Endothelial cell of umbilical vein (primary cell): Measurements from ENCODE around the gene GLRA1. TPM values are rescaled to one million over a fixed set of nuclear protein-coding genes. Genes with fewer than 3 reads are reported as not detected.

Experiments used
- BruUV-seq: library from RNA; stranded (reverse); fragments of 400-500 nt; replicated peaks from 2 replicates; lab custom pipeline; 2021; lab: Mats Ljungman, UMichigan
- CTCF ChIA-PET: fragments of 300-600, 350-600 bp; sonication (Branson Sonifier 250); formaldehyde crosslinking; loops from one replicate; lab custom pipeline; 2021; ENCODE audit warnings: antibody characterized with exemption, inconsistent platforms; lab: Charles Lee
- POLR2A ChIA-PET: fragments of 300-600, 350-600 bp; sonication (Branson Sonifier 250); formaldehyde crosslinking; loops from one replicate; lab custom pipeline; 2021; ENCODE audit warnings: antibody characterized with exemption, inconsistent platforms; lab: Charles Lee
- DNase-seq: peaks from one replicate; pipeline ENCODE4 v3.0.0-alpha.2; 2011; ENCODE audit warnings: low read depth, low spot score
- FAIRE-seq: peaks from 2 replicates; lab custom pipeline; 2011; peaks lifted over from hg19 to GRCh38; lab: Jason Lieb, UNC
- H2AFZ ChIP-seq: 2 replicates; pipeline ENCODE4 v1.6.0; 2012; ENCODE audit warnings: low read depth, low read length, control low read depth, inconsistent platforms
- H3K27ac ChIP-seq: 2 replicates; pipeline ENCODE4 v1.5.1; 2011; ENCODE audit warnings: low read depth, mild to moderate bottlenecking, control low read depth, low read length, moderate library complexity; ENCODE audit not compliant: insufficient read depth
- H3K27me3 ChIP-seq, 2 experiments: 2 replicates each; pipeline versions ENCODE4 v1.6.0 to v1.6.1; 2011; ENCODE audit warnings: low read length in 2 of 2, mixed read lengths in 1 of 2; ENCODE audit not compliant: control insufficient read depth in 2 of 2, insufficient read depth in 2 of 2
- H3K36me3 ChIP-seq, 2 experiments: 2 replicates in 1 of 2; 3 replicates in 1 of 2; pipeline ENCODE4 v1.5.1; 2011; ENCODE audit warnings: low read length in 2 of 2, mild to moderate bottlenecking in 1 of 2, moderate library complexity in 1 of 2; ENCODE audit not compliant: control insufficient read depth in 2 of 2, insufficient read depth in 2 of 2; ENCODE audit errors: extremely low read depth in 1 of 2
- H3K4me1 ChIP-seq: 3 replicates; pipeline ENCODE4 v1.5.1; 2011; ENCODE audit warnings: mild to moderate bottlenecking, low read length; ENCODE audit not compliant: control insufficient read depth, insufficient read depth; ENCODE audit errors: extremely low read depth
- H3K4me2 ChIP-seq: 2 replicates; pipeline ENCODE4 v1.6.1; 2011; ENCODE audit warnings: low read length, control low read depth, mixed read lengths; ENCODE audit not compliant: insufficient read depth
- H3K4me3 ChIP-seq, 3 experiments: fragments of 200-600 bp in 1 of 3; sonication (generic), shearing (Covaris generic) in 1 of 3; replicated peaks in 1 of 3; 2 replicates each; pipeline ENCODE4 v1.5.1; 2011 to 2016; ENCODE audit warnings: control low read depth in 3 of 3, low read length in 3 of 3, mild to moderate bottlenecking in 2 of 3, inconsistent platforms in 1 of 3, low read depth in 1 of 3, moderate library complexity in 1 of 3; ENCODE audit not compliant: insufficient read depth in 1 of 3
- H3K79me2 ChIP-seq: 2 replicates; pipeline ENCODE4 v1.6.0; 2012; ENCODE audit warnings: low read length, inconsistent platforms; ENCODE audit not compliant: control insufficient read depth, insufficient read depth
- H3K9ac ChIP-seq: replicated peaks from 2 replicates; pipeline ENCODE3; 2011; ENCODE audit warnings: low read length, control low read depth; ENCODE audit not compliant: insufficient read depth; ENCODE audit errors: extremely low read depth
- H3K9me1 ChIP-seq: replicated peaks from 3 replicates; pipeline ENCODE4 v1.6.0; 2011; ENCODE audit warnings: mild to moderate bottlenecking, low read length; ENCODE audit not compliant: control insufficient read depth, insufficient read depth; ENCODE audit errors: extremely low read depth
- H3K9me3 ChIP-seq: replicated peaks from 2 replicates; pipeline ENCODE4 v1.5.1; 2012; ENCODE audit warnings: low read length, inconsistent platforms; ENCODE audit not compliant: control insufficient read depth, insufficient read depth
- H4K20me1 ChIP-seq: replicated peaks from 2 replicates; pipeline ENCODE3; 2011; ENCODE audit warnings: mild to moderate bottlenecking, low read length; ENCODE audit not compliant: control insufficient read depth, insufficient read depth; ENCODE audit errors: extremely low read depth
- CTCF ChIP-seq, 2 donors: IDR thresholded peaks; 1 replicate in 1 of 2; 2 replicates in 1 of 2; pipeline ENCODE4 v1.5.1; 2011; ENCODE audit warnings: low read length in 2 of 2, mild to moderate bottlenecking in 2 of 2, moderate library complexity in 2 of 2, control low read depth in 1 of 2, inconsistent platforms in 1 of 2, low read depth in 1 of 2; ENCODE audit not compliant: insufficient read depth in 1 of 2; ENCODE audit errors: extremely low read depth in 1 of 2
- FOS ChIP-seq: IDR thresholded peaks from 2 replicates; pipeline ENCODE4 v1.6.1; 2011; ENCODE audit warnings: mild to moderate bottlenecking, low read length, moderate library complexity, borderline replicate concordance; ENCODE audit not compliant: insufficient read depth
- GATA2 ChIP-seq: IDR thresholded peaks from 2 replicates; pipeline ENCODE4 v1.7.0; 2011; ENCODE audit warnings: low read depth, mild to moderate bottlenecking, moderate library complexity, mixed read lengths, low read length; ENCODE audit not compliant: insufficient read length, insufficient read depth
- JUN ChIP-seq: IDR thresholded peaks from 2 replicates; pipeline ENCODE4 v1.6.1; 2011; ENCODE audit warnings: borderline replicate concordance, low read depth; ENCODE audit not compliant: insufficient read length, insufficient read depth
- MAX ChIP-seq: IDR thresholded peaks from 2 replicates; pipeline ENCODE4 v1.6.1; 2011; ENCODE audit not compliant: insufficient read depth, insufficient read length
- MYC ChIP-seq: IDR thresholded peaks from one replicate; pipeline ENCODE4 v1.6.1; 2011; ENCODE audit warnings: mild to moderate bottlenecking, low read depth, low read length
- POLR2AphosphoS5 ChIP-seq: IDR thresholded peaks from 2 replicates; pipeline ENCODE4 v1.6.1; 2012; ENCODE audit warnings: low read depth, mild to moderate bottlenecking, control low read depth, low read length, moderate library complexity; ENCODE audit not compliant: insufficient read depth
- dilution Hi-C: fragments of 300-500 bp; cut with MboI; formaldehyde crosslinking; loops from one replicate; pipeline ENCODE4 v1.15.0; 2019; ENCODE audit warnings: low sequenced_read_pairs; ENCODE audit not compliant: extremely low pct_ligation_motif_present
- intact Hi-C: fragments of 100-400 bp; cut with micrococcal nuclease; formaldehyde crosslinking; loops from one replicate; pipeline ENCODE4 v1.10.0; 2022
- polyA plus RNA-seq, 4 experiments: library from polyadenylated mRNA; depleted of rRNA in 3 of 4; stranded (reverse) in 3 of 4; unstranded in 1 of 4; fragments of >200 nt; gene quantifications; 2 replicates each; pipeline versions ENCODE4 v1.2.1 to v1.2.3, GENCODE V29; 2011 to 2012; ENCODE audit warnings: missing spikeins in 1 of 4
- total RNA-seq: library from RNA; stranded (reverse); gene quantifications from 2 replicates; pipeline ENCODE4 v1.2.3, GENCODE V29; 2021

GLRA1 gene
- total and polyA plus RNA-seq, 2 donors (not counting 3 experiments of a cell fraction or from before 2014, with no cell fraction given), result not detected

GRCh38 chr5:151904127-151904526 lies 20.5 kb downstream of the GLRA1 start:
- H3K9me1 ChIP-seq, result no peaks in the 10 kb centered on the region
- no peak overlapping the region for H3K4me3 ChIP-seq
- no peak overlapping the region for H3K27ac ChIP-seq
- no peaks in the 10 kb centered on the region for H4K20me1 ChIP-seq
- DNase-seq (no peak), FAIRE-seq (no peak)
- no peaks in the 10 kb centered on the region for H3K9me3 ChIP-seq
- no peak overlapping the region for H2AFZ ChIP-seq
- TF ChIP-seq POLR2AphosphoS5, result no peak
- TF ChIP-seq CTCF (IDR thresholded peaks at IDR 0.05; ENCODE audit: extremely low read depth in 1 of 2, insufficient read depth in 1 of 2, low read depth in 1 of 2, low read length in 2 of 2), result no peak
- TF ChIP-seq MYC, result no peak
- no peak for TF ChIP-seq MAX
- TF ChIP-seq GATA2, result no peak
- TF ChIP-seq JUN, result no peak
- TF ChIP-seq FOS, result no peak
- no peaks in the 10 kb centered on the region for H3K36me3 ChIP-seq
- intact Hi-C loops (no loop called here), dilution Hi-C loops (no loop called here)
- H3K27me3 ChIP-seq, result peaks cover 3 to 4% of the 10 kb centered on the region in 2 experiments
- H3K4me1 ChIP-seq, result no peaks in the 10 kb centered on the region
- no peak overlapping the region for H3K4me2 ChIP-seq
- no TSS peak for BruUV-seq
- H3K79me2 ChIP-seq, result no peaks in the 10 kb centered on the region
- H3K9ac ChIP-seq, result no peak overlapping the region
- ChIA-PET CTCF (interaction anchor here (1.0 to 1.2 kb wide), 2 partner anchors 28 to 239 kb away, joined by 3 read pairs; no protein-coding TSS in a partner anchor), POLR2A (no interaction called here)
